ENCODE measurements around the gene GIT1.

The GIT1 gene

DNA sequence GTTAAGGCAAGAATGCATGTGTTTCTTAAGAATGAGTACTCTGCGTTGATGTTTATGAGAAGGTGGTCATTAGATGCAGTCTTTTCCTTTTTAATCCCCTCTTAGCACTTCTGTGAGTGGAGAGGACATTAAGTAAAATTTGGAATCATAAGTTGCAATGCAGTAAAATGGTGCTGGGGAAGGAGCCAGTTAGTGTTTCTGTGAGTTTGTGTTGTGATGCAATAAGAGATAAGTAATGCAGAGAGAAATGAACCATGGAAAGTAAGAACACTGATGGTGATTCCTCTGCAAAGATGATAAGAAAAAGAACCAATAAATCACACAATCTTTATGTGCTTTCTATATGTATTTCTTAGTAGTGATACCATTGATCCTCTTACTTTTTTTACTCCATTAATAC is 42.6 kb downstream of the GIT1 start:
- H3K27ac ChIP-seq: no peak overlapping the region
- no peak for DNase-seq (ENCODE audit: low read depth, low spot score)

GRCh38 chr17:29546085-29546484 is 43.4 kb downstream of the GIT1 start:
- no peak for DNase-seq (ENCODE audit: low read depth, low spot score)
- H3K27ac ChIP-seq: no peak overlapping the region

DNA sequence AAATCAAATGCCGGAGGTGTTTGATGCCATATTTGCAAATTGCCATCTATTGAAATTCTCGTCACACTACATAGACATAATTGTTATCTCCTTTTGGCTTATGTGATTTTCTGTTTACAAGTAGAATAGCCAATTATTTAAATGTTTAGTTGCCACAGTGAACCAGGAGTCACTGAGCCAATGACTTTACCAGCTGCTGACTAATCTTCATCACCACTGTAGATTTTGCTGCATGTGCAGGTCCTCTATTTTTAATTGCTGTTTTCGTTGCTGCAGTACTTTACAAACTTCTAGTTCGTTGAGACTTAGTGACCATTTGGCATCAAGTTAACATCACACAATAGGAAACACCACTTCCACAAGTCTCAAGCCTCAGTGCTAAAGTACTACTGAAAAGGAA is 45.4 kb downstream of the GIT1 start:
- no peak overlapping the region for H3K27ac ChIP-seq
- DNase-seq (ENCODE audit: low read depth, low spot score): no peak

- DNase-seq (ENCODE audit: low read depth, low spot score): no peak
- H3K27ac ChIP-seq: no peak overlapping the region
Observed at GRCh38 chr17:29533976-29534375, 55.5 kb downstream of the GIT1 start.

DNA sequence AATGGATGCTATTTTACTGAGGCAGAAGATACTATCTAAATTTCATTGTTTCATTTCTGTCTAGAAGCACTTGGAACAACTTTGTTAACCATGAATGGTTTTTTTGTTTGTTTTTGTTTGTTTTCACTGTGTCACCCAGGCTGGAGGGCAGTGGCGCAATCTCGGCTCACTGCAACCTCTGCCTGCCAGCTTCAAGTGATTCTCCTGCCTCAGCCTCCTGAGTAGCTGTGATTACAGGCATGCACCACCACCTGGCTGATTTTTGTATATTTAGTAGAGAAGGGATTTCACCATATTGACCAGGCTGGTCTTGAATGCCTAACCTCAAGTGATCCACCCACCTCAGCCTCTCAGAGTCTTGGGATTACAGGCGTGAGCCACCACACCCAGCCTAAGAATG is 63.1 kb downstream of the GIT1 start:
- H3K27ac ChIP-seq: no peak overlapping the region
- no peak for DNase-seq (ENCODE audit: low read depth, low spot score)

DNA sequence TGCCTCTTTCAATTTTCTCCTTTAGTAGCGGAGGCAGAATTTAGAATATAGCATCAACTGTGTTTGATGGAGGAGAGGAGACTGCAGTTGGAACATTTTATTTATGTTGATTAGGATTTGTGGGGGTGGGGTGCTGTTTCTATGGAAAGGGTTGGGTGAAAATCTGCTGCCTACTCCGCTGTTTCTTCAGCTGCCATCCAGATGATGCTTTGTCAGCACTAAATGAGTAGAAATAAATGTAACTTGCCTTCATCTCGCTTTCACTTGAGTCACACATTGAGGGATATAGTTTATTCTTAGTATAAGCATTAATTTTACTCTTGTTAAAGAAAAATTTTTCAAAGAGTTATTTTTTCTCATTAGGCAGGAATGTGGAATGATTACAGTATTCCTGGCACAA is 64.8 kb downstream of the GIT1 start:
- no peak for DNase-seq (ENCODE audit: low read depth, low spot score)
- no peak overlapping the region for H3K27ac ChIP-seq
